Activated CD4-positive, alpha-beta memory T cell treated with anti-CD3 and anti-CD28 coated beads, Interleukin-2, amount 10 ng/mL, durations not matched to agents 7 days and 5 days (primary cell): ENCODE measurements around the gene FAM131B. TPM values are rescaled to one million over a fixed set of nuclear protein-coding genes. Genes with fewer than 3 reads are reported as not detected.
A peak's percentile ranks its signal among the peaks of the same experiment; 100 is the strongest.
"Not testable (repeated sequence)": the region's sequence is repeated elsewhere in the genome, so short reads cannot be mapped to it uniquely, and the experiment has no call there.

Source experiments
- CTCF ChIA-PET: fragments of 350-600 bp; sonication (Branson Sonifier 250); formaldehyde crosslinking; loops from one replicate; lab custom pipeline; 2021; ENCODE audit warnings: antibody characterized with exemption, inconsistent platforms; lab: Charles Lee
- POLR2A ChIA-PET: fragments of 350-600 bp; sonication (Branson Sonifier 250); formaldehyde crosslinking; loops from one replicate; lab custom pipeline; 2021; ENCODE audit warnings: antibody characterized with exemption; lab: Charles Lee
- DNase-seq: peaks from one replicate; pipeline ENCODE4 v3.0.0-alpha.2; 2020
- H3K27ac Mint-ChIP-seq: one replicate; pipeline ENCODE4 v1.8.0; 2021; ENCODE audit warnings: mild to moderate bottlenecking, mixed read lengths
- H3K27me3 Mint-ChIP-seq: one replicate; pipeline ENCODE4 v1.8.0; 2021; ENCODE audit warnings: mixed read lengths
- H3K36me3 Mint-ChIP-seq: one replicate; pipeline ENCODE4 v1.8.0; 2021; ENCODE audit warnings: low read depth, mixed read lengths
- H3K4me1 Mint-ChIP-seq: one replicate; pipeline ENCODE4 v1.8.0; 2021; ENCODE audit warnings: mixed read lengths
- H3K4me3 Mint-ChIP-seq: one replicate; pipeline ENCODE4 v1.8.0; 2021; ENCODE audit warnings: mild to moderate bottlenecking, mixed read lengths
- H3K9me3 Mint-ChIP-seq: one replicate; pipeline ENCODE4 v1.8.0; 2021; ENCODE audit warnings: mixed read lengths
- total RNA-seq, 2 experiments: library from RNA; stranded (reverse); gene quantifications; one replicate each; pipeline ENCODE4 v1.2.3, GENCODE V29; 2021

Gene FAM131B
- 1 to 10 TPM; 1.2 TPM for total RNA-seq

- H3K4me3 Mint-ChIP-seq: peak within 1 kb of the TSS; percentile 80
- no peaks in the 10 kb centered on the region for H3K36me3 Mint-ChIP-seq
- CTCF ChIA-PET: interaction anchor here (1.0 to 1.3 kb wide), 2 partner anchors 17 to 147 kb away, joined by 3 to 5 read pairs; no protein-coding TSS in a partner anchor
- H3K27ac Mint-ChIP-seq: no peak within 1 kb of the TSS
- peaks cover 10% of the 10 kb centered on the region for H3K4me1 Mint-ChIP-seq
- no peaks in the 10 kb centered on the region for H3K9me3 Mint-ChIP-seq
- peak; percentile 34 for DNase-seq
- H3K27me3 Mint-ChIP-seq: peaks cover 65% of the 10 kb centered on the region
- POLR2A ChIA-PET: interaction anchor here (1.2 kb wide), 1 partner anchor 22 kb away, joined by 4 read pairs; no protein-coding TSS in a partner anchor
These were observed at the start of gene FAM131B for GRCh38 chr7:143362131-143363015. Gene FAM131B (minus strand): TSS chr7:143362713. CDS start chr7:143362603, 110 bp downstream.

DNA sequence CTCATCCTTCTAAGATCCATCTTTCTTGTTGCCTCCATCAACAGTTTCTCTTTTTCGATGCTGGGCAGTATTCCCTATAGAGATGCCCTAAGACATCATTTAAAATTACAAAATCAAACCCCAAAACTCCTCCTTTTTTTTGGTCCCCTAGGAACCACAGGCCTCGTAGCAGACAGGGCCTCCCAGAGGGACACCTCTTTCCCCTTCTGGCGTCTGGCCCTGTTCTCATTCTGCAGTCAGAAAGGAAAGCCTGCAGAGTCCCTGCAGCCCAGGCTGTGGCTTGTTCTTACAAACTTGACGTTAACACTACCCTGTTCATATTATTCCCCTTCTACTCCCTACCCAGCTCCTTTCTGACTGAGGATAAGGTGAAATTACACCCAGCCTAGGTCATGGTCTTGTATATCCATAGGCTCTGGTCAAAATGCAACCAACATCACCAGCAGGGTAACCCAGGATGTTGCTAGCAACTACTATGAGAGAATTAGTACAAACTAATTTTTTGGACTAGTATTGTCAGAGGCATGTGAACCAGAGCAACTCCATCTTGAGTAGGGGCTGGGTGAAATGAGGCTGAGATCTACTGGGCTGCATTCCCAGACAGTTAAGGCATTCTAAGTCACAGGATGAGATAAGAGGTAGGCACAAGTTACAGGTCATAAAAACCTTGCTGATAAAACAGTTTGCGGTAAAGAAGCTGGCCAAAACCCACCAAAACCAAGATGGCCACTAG is 49.6 kb upstream of the FAM131B start:
- no peaks in the 10 kb centered on the region for H3K36me3 Mint-ChIP-seq
- POLR2A ChIA-PET: no interaction called here
- H3K9me3 Mint-ChIP-seq: no peaks in the 10 kb centered on the region
- H3K4me1 Mint-ChIP-seq: peaks cover 31% of the 10 kb centered on the region
- H3K4me3 Mint-ChIP-seq: no peak overlapping the region
- CTCF ChIA-PET: interaction anchor here (1.1 kb wide), 1 partner anchor 67 kb away, joined by 3 read pairs; no protein-coding TSS in a partner anchor
- DNase-seq: no peak
- no peak overlapping the region for H3K27ac Mint-ChIP-seq
- peaks cover 10% of the 10 kb centered on the region for H3K27me3 Mint-ChIP-seq

- POLR2A ChIA-PET: no interaction called here
- Mint-ChIP-seq H3K27me3 (peaks cover 12% of the 10 kb centered on the region), H3K4me3 (no peak overlapping the region)
These were observed 48.0 kb upstream of the FAM131B start for GRCh38 chr7:143410521-143411004.

GRCh38 chr7:143408686-143409561 is 46.4 kb upstream of the FAM131B start, which contains the start of gene EPHA1:
Gene EPHA1 (minus strand): TSS chr7:143408856. CDS start chr7:143408805, 51 bp downstream.
- ChIA-PET POLR2A (interaction anchor here (4.1 to 6.0 kb wide), 2 partner anchors 15 to 24 kb away, joined by 15 to 35 read pairs; no protein-coding TSS in a partner anchor), CTCF (interaction anchor here (1.2 to 3.9 kb wide), 4 partner anchors 8 to 168 kb away, joined by 6 to 21 read pairs (median 18); no protein-coding TSS in a partner anchor)
- Mint-ChIP-seq H3K9me3 (no peaks in the 10 kb centered on the region), H3K27ac (no peak within 1 kb of the TSS), H3K27me3 (peaks cover 12% of the 10 kb centered on the region), H3K4me1 (peaks cover 33% of the 10 kb centered on the region), H3K36me3 (no peaks in the 10 kb centered on the region), H3K4me3 (peak within 1 kb of the TSS; percentile 62)
- peak; percentile 35 for DNase-seq

More at GRCh38 chr7:143410521-143411004, 48.0 kb upstream of the FAM131B start:
- DNase-seq: no peak
- Mint-ChIP-seq H3K4me1 (peaks cover 33% of the 10 kb centered on the region), H3K9me3 (no peaks in the 10 kb centered on the region), H3K36me3 (no peaks in the 10 kb centered on the region), H3K27ac (no peak overlapping the region)
- CTCF ChIA-PET: no interaction called here

GRCh38 chr7:143408252-143408685 is 45.8 kb upstream of the FAM131B start:
- peak overlapping the region; percentile 45 for H3K4me3 Mint-ChIP-seq
- no peaks in the 10 kb centered on the region for H3K9me3 Mint-ChIP-seq
- CTCF ChIA-PET: interaction anchor here (1.0 to 3.9 kb wide), 9 partner anchors 8 to 168 kb away, joined by 3 to 21 read pairs (median 6); partner anchors contain the start of gene CASP2
- peaks cover 33% of the 10 kb centered on the region for H3K4me1 Mint-ChIP-seq
- H3K27me3 Mint-ChIP-seq: peaks cover 12% of the 10 kb centered on the region
- H3K27ac Mint-ChIP-seq: no peak overlapping the region
- no peaks in the 10 kb centered on the region for H3K36me3 Mint-ChIP-seq
- DNase-seq: no peak
- POLR2A ChIA-PET: interaction anchor here (0.5 to 6.0 kb wide), 8 partner anchors 14 to 163 kb away, joined by 3 to 35 read pairs (median 6); partner anchors contain the start of genes CASP2, GSTK1 and ZYX

DNA sequence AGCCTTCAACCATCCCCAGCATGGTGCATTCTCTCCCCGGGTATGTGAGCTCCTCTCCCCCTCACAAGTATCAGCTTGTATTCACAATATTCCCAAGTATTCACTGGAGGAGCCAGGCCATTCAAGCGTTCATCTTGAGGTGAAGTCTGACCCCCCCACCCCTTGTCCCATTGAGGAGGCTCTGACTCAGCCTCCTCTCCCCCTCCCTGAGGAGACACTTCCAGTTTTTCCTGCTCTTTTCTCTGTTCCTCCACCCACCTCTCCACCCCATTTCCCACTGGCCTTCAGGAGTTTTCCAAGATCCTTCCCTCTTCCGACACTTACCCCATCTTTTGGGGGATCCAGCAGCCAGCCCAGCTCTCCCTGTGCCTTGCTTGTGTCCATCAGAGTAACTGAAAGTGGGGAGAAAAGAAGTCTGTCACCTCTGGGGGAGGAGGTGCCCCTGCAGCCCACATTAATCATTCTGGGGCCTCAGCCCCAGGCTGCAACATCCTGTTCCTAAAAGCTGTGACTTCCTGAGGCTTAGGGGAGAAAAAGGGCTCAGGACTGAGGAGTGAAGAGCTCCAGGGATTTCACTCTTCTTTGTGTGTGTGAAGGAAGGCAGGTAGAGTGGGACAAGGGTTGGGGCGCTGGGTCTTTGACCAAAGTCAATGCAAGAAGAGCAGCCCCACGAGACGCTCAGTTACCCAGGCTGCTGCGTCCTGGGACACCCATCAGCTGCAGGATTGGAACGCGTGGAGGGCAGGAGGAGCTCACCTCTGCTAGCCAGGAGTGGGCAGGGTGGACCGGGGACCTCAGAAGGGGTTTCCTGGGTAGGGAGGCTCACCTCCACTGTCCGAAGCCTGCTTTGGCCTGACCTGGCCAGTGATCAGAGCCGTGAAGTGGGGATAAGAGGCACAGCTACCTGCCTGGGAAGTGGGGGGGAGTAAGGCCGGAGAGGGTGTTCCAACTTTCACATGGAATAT is 45.1 kb upstream of the FAM131B start:
- CTCF ChIA-PET: interaction anchor here (1.0 to 3.9 kb wide), 9 partner anchors 9 to 167 kb away, joined by 3 to 21 read pairs (median 6); partner anchors contain the start of gene CASP2
- peaks cover 33% of the 10 kb centered on the region for H3K4me1 Mint-ChIP-seq
- H3K4me3 Mint-ChIP-seq: peak overlapping the region; percentile 45
- peak; percentile 39 for DNase-seq
- H3K9me3 Mint-ChIP-seq: no peaks in the 10 kb centered on the region
- H3K27me3 Mint-ChIP-seq: peaks cover 12% of the 10 kb centered on the region
- POLR2A ChIA-PET: interaction anchor here (0.5 to 6.0 kb wide), 9 partner anchors 13 to 163 kb away, joined by 3 to 35 read pairs (median 8); partner anchors contain the start of genes CASP2, GSTK1 and ZYX
- no peaks in the 10 kb centered on the region for H3K36me3 Mint-ChIP-seq
- H3K27ac Mint-ChIP-seq: no peak overlapping the region

GRCh38 chr7:143406002-143406357 is 43.5 kb upstream of the FAM131B start:
- no peak for DNase-seq
- ChIA-PET CTCF (interaction anchor here (1.0 to 3.9 kb wide), 5 partner anchors 10 to 165 kb away, joined by 3 to 19 read pairs (median 9); no protein-coding TSS in a partner anchor), POLR2A (interaction anchor here (2.4 to 6.0 kb wide), 4 partner anchors 12 to 31 kb away, joined by 8 to 35 read pairs (median 18); partner anchors contain the start of gene ZYX)
- peaks cover 12% of the 10 kb centered on the region for H3K27me3 Mint-ChIP-seq
- H3K4me3 Mint-ChIP-seq: no peak overlapping the region
- H3K9me3 Mint-ChIP-seq: no peaks in the 10 kb centered on the region
- peaks cover 33% of the 10 kb centered on the region for H3K4me1 Mint-ChIP-seq
- no peaks in the 10 kb centered on the region for H3K36me3 Mint-ChIP-seq
- no peak overlapping the region for H3K27ac Mint-ChIP-seq

DNA sequence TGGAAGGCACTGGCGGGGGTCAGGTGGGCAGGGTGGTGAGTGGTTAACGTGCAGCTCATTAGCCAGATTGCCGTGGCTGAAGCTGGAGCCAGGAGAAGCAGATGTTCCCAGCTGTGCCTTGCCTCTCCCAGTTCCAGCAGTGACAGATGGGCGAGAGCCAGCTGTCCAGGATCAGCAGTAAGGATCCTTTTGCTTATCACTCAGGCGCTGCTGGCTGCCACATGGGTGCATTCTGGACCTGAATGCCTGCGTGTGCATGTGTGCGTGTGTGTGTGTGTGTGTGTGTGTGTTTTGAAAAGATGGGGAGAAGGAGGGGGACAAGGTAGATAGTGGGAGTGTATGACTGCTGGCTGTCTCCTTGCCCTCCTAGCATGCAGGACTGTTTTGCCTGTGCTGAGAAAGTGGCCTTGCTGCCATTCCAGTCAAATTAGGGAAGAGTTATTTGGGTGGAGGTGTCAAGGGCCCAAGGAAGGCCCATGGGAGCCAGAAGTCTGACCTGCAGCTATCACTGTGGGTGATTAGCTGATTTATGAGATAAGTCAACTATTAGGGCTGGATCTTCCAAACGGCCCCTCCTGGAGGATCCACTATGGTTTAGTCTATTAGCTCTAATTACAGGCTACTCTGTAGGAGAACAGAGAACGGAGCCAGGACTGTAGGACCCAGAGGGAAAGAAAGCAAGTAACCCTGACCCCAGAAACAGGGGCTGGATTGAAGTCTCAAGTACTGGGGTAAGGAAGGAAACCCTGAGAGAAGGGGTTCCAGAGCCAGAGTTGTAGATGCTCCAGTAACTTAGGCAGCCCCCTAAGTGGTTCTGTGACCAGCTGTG is 42.9 kb upstream of the FAM131B start:
- H3K4me1 Mint-ChIP-seq: peaks cover 31% of the 10 kb centered on the region
- no peaks in the 10 kb centered on the region for H3K36me3 Mint-ChIP-seq
- H3K27ac Mint-ChIP-seq: no peak overlapping the region
- ChIA-PET CTCF (interaction anchor here (1.0 to 3.9 kb wide), 3 partner anchors 9 to 165 kb away, joined by 3 to 19 read pairs (median 9); no protein-coding TSS in a partner anchor), POLR2A (interaction anchor here (2.4 to 6.0 kb wide), 4 partner anchors 11 to 30 kb away, joined by 8 to 35 read pairs (median 18); partner anchors contain the start of gene ZYX)
- no peak overlapping the region for H3K4me3 Mint-ChIP-seq
- peaks cover 12% of the 10 kb centered on the region for H3K27me3 Mint-ChIP-seq
- DNase-seq: no peak
- H3K9me3 Mint-ChIP-seq: no peaks in the 10 kb centered on the region

- H3K27me3 Mint-ChIP-seq, DNase-seq, H3K4me3 Mint-ChIP-seq, POLR2A ChIA-PET, H3K27ac Mint-ChIP-seq, H3K36me3 Mint-ChIP-seq, H3K4me1 Mint-ChIP-seq, H3K9me3 Mint-ChIP-seq: not testable (repeated sequence)
- CTCF ChIA-PET: interaction anchor here (0.8 to 3.3 kb wide), 4 partner anchors 14 to 162 kb away, joined by 3 to 13 read pairs (median 5); no protein-coding TSS in a partner anchor
These were observed 39.7 kb upstream of the FAM131B start for GRCh38 chr7:143402233-143402632.

- no peaks in the 10 kb centered on the region for H3K9me3 Mint-ChIP-seq
- no peak overlapping the region for H3K4me3 Mint-ChIP-seq
- POLR2A ChIA-PET: no interaction called here
- H3K4me1 Mint-ChIP-seq: no peaks in the 10 kb centered on the region
- DNase-seq: no peak
- no peaks in the 10 kb centered on the region for H3K36me3 Mint-ChIP-seq
- no peak overlapping the region for H3K27ac Mint-ChIP-seq
- H3K27me3 Mint-ChIP-seq: no peaks in the 10 kb centered on the region
- CTCF ChIA-PET: interaction anchor here (0.8 to 3.3 kb wide), 3 partner anchors 14 to 161 kb away, joined by 3 to 13 read pairs (median 7); no protein-coding TSS in a partner anchor
These were observed 38.8 kb upstream of the FAM131B start for GRCh38 chr7:143401265-143401664.
